ENCODE results near the gene PPP1R10.
A peak's percentile ranks its signal among the peaks of the same experiment; 100 is the strongest.

PPP1R10 gene

GRCh38 chr6:30598912-30599624 is 18.0 kb downstream of the PPP1R10 start:
- DNase-seq (ENCODE audit: low spot score), result no peak

GRCh38 chr6:30597315-30598144 is 19.5 kb downstream of the PPP1R10 start:
- peak; percentile 91 for DNase-seq (ENCODE audit: low spot score)

GRCh38 chr6:30592287-30592686 is 24.8 kb downstream of the PPP1R10 start:
- DNase-seq (ENCODE audit: low spot score), result no peak

GRCh38 chr6:30591008-30591407 is 26.0 kb downstream of the PPP1R10 start:
- DNase-seq (ENCODE audit: low spot score), result no peak

GRCh38 chr6:30590509-30590908 is 26.5 kb downstream of the PPP1R10 start:
- no peak for DNase-seq (ENCODE audit: low spot score)

- no peak for DNase-seq (ENCODE audit: low spot score)
Observed at GRCh38 chr6:30589754-30590358, 27.2 kb downstream of the PPP1R10 start.

- no peak for DNase-seq (ENCODE audit: low spot score)
Observed at GRCh38 chr6:30583921-30584320, 33.1 kb downstream of the PPP1R10 start.

- no peak for DNase-seq (ENCODE audit: low spot score)
Observed at GRCh38 chr6:30578051-30578450, 39.0 kb downstream of the PPP1R10 start.

- DNase-seq (ENCODE audit: low spot score), result no peak
Observed at GRCh38 chr6:30573113-30573512, 43.9 kb downstream of the PPP1R10 start.

GRCh38 chr6:30572148-30572547 is 44.9 kb downstream of the PPP1R10 start:
- no peak for DNase-seq (ENCODE audit: low spot score)

GRCh38 chr6:30571762-30572082 is 45.3 kb downstream of the PPP1R10 start:
- no peak for DNase-seq (ENCODE audit: low spot score)

GRCh38 chr6:30571075-30571761 is 45.8 kb downstream of the PPP1R10 start, which contains the start of gene ABCF1:
ABCF1 (plus strand) TSS chr6:30571442; CDS start chr6:30571488, 46 bp downstream.
- peak; percentile 97 for DNase-seq (ENCODE audit: low spot score)

GRCh38 chr6:30570740-30571074 is 46.3 kb downstream of the PPP1R10 start:
- no peak for DNase-seq (ENCODE audit: low spot score)

GRCh38 chr6:30570263-30570662 is 46.8 kb downstream of the PPP1R10 start:
- peak; percentile 34 for DNase-seq (ENCODE audit: low spot score)

- DNase-seq (ENCODE audit: low spot score), result no peak
Observed at GRCh38 chr6:30568245-30568644, 48.8 kb downstream of the PPP1R10 start.

GRCh38 chr6:30565772-30566171 is 51.3 kb downstream of the PPP1R10 start:
- DNase-seq (ENCODE audit: low spot score), result no peak

GRCh38 chr6:30564114-30564513 is 52.9 kb downstream of the PPP1R10 start:
- no peak for DNase-seq (ENCODE audit: low spot score)

GRCh38 chr6:30562470-30563425 is 54.3 kb downstream of the PPP1R10 start:
- no peak for DNase-seq (ENCODE audit: low spot score)

GRCh38 chr6:30560930-30561329 is 56.1 kb downstream of the PPP1R10 start:
- no peak for DNase-seq (ENCODE audit: low spot score)

GRCh38 chr6:30557683-30557981 is 59.4 kb downstream of the PPP1R10 start:
- DNase-seq (ENCODE audit: low spot score), result peak; percentile 82

- DNase-seq (ENCODE audit: low spot score), result peak; percentile 94
Observed at GRCh38 chr6:30556906-30557682, 59.9 kb downstream of the PPP1R10 start, which contains the start of gene PRR3. PRR3 (plus strand) TSS chr6:30557295; CDS start chr6:30557345, 50 bp downstream.

Data from NAMALWA (cell line).